ENCODE results near the gene FAF1. TPM values are rescaled to one million over a fixed set of nuclear protein-coding genes. Genes with fewer than 3 reads are reported as not detected.
"Not testable (repeated sequence)": the region's sequence is repeated elsewhere in the genome, so short reads cannot be mapped to it uniquely, and the experiment has no call there.

The FAF1 gene
- total RNA-seq, 2 experiments from 2014 or later: 84.6 to 88.2 TPM

DNA sequence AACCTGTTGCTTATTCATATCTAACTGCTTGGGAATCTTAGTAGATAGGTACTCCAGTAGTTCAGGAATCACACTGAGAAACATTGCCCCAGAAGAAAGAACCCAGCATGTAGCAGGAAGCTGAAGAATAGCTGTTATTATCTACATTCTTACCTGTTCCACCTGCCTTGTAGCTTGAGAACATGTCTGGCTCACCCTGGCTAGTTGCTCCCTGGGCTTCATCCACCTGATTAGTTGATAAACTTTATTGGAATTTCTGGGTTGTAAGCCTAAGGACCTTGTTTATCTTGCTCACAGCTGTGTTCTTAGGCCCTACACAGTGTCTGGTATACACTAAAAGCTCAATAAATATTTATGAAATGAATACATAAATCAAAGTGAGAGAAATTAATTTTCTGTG, 430.6 kb downstream of the FAF1 start:
- POLR2A ChIA-PET: no interaction called here
- Mint-ChIP-seq H3K9me3 (peaks cover under 1% of the 10 kb centered on the region), H3K27me3 (no peaks in the 10 kb centered on the region), H3K4me1 (peaks cover 9% of the 10 kb centered on the region), H3K4me3 (no peak overlapping the region), H3K36me3 (ENCODE audit: low read depth) (peaks cover 23% of the 10 kb centered on the region), H3K27ac (no peak overlapping the region)
- no peak for DNase-seq
- CTCF ChIA-PET: no interaction called here

DNA sequence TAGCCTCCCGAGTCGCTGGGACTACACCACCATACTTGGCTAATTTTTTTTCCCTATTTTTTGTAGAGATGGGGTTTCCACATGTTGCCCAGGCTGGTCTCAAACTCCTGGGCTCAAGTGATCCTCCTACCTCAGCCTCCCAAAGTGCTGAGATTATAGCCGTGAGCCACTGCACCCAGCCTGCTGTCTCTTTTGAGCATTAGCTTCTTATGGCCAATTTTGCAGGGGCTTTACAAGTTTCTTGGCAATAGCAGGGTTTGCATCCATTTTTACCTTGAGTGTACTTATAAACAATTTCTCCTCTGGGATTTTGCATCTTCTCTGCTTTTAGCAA, 432.1 kb downstream of the FAF1 start:
- H3K9me3 Mint-ChIP-seq, H3K27me3 Mint-ChIP-seq, H3K4me1 Mint-ChIP-seq, POLR2A ChIA-PET, H3K27ac Mint-ChIP-seq, CTCF ChIA-PET, H3K4me3 Mint-ChIP-seq, DNase-seq: not testable (repeated sequence)
- H3K36me3 Mint-ChIP-seq (ENCODE audit: low read depth): peaks cover 29% of the 10 kb centered on the region

GRCh38 chr1:50527249-50527986, 432.6 kb downstream of the FAF1 start:
- ChIA-PET POLR2A (no interaction called here), CTCF (no interaction called here)
- Mint-ChIP-seq H3K4me3 (no peak overlapping the region), H3K9me3 (peaks cover 6% of the 10 kb centered on the region), H3K4me1 (peaks cover 9% of the 10 kb centered on the region), H3K27ac (no peak overlapping the region), H3K36me3 (ENCODE audit: low read depth) (peaks cover 29% of the 10 kb centered on the region), H3K27me3 (no peaks in the 10 kb centered on the region)
- DNase-seq: no peak

GRCh38 chr1:50526431-50526830, 433.6 kb downstream of the FAF1 start:
- Mint-ChIP-seq H3K27ac (no peak overlapping the region), H3K4me1 (peaks cover 9% of the 10 kb centered on the region), H3K4me3 (no peak overlapping the region), H3K9me3 (peaks cover 6% of the 10 kb centered on the region), H3K36me3 (ENCODE audit: low read depth) (peaks cover 29% of the 10 kb centered on the region), H3K27me3 (no peaks in the 10 kb centered on the region)
- DNase-seq: no peak
- POLR2A ChIA-PET: no interaction called here
- CTCF ChIA-PET: no interaction called here

GRCh38 chr1:50523548-50523947, 436.5 kb downstream of the FAF1 start:
- H3K36me3 Mint-ChIP-seq (ENCODE audit: low read depth): peaks cover 28% of the 10 kb centered on the region
- H3K27me3 Mint-ChIP-seq: no peaks in the 10 kb centered on the region
- ChIA-PET CTCF (no interaction called here), POLR2A (no interaction called here)
- H3K9me3 Mint-ChIP-seq: peaks cover 6% of the 10 kb centered on the region
- no peak overlapping the region for H3K27ac Mint-ChIP-seq
- no peak for DNase-seq
- no peak overlapping the region for H3K4me3 Mint-ChIP-seq
- H3K4me1 Mint-ChIP-seq: peaks cover 9% of the 10 kb centered on the region

DNA sequence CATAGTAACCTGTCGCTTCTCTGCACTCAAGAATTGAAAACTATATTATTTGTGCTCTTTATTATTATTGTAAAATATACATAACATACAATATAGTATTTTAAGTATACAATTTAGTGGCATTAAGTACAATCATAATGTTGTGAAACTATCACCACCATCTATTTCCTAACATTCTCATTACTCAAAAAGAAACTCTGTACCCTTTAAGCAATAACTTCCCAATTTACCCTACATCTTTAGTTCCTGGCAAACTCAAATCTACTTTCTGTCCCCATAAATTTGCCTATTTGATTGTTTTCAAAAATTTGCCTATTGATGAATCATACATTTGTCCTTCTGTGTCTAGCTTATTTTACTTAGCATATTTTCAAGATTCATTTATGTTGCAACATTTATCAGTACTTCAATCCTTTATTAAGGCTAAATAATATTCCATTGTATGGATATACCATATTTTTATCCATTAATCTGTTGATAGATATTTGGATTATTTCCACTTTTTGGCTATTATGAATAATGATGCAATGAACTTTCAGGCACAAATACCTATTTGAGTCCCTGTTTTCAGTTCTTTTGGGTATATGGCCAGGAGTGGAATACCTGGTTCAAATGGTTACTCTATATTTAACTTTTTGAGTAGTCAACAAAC, 437.2 kb downstream of the FAF1 start:
- Mint-ChIP-seq H3K4me3 (no peak overlapping the region), H3K27ac (no peak overlapping the region), H3K9me3 (peaks cover 6% of the 10 kb centered on the region), H3K36me3 (ENCODE audit: low read depth) (peaks cover 28% of the 10 kb centered on the region), H3K4me1 (peaks cover 9% of the 10 kb centered on the region), H3K27me3 (no peaks in the 10 kb centered on the region)
- ChIA-PET POLR2A (no interaction called here), CTCF (no interaction called here)
- DNase-seq: no peak

GRCh38 chr1:50521703-50522102, 438.4 kb downstream of the FAF1 start:
- POLR2A ChIA-PET: no interaction called here
- H3K4me3 Mint-ChIP-seq: no peak overlapping the region
- CTCF ChIA-PET: interaction anchor here (1.7 kb wide), 1 partner anchor 10 kb away, joined by 3 read pairs; no protein-coding TSS in a partner anchor
- peaks cover 20% of the 10 kb centered on the region for H3K36me3 Mint-ChIP-seq (ENCODE audit: low read depth)
- H3K27ac Mint-ChIP-seq: no peak overlapping the region
- no peak for DNase-seq
- H3K4me1 Mint-ChIP-seq: no peaks in the 10 kb centered on the region
- no peaks in the 10 kb centered on the region for H3K27me3 Mint-ChIP-seq
- H3K9me3 Mint-ChIP-seq: peaks cover 6% of the 10 kb centered on the region

DNA sequence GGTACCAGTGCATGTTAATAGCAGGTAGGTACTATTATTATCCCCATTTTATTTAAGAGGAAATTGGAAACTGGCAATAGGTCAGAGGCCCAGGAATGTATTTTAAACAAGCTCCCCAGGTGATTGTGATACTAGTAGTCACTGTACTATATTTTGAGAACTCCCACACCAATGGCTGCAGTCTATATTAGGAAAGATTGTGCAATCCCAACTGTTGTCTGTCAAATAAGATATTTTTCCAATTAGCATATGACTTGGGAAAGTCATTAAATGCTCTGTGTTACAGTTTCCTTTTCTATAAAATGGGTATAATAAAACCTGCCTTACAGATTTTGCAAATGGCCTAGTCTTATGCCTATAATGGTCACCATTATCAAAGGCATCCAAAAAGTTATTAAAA, 442.6 kb downstream of the FAF1 start:
- Mint-ChIP-seq H3K9me3 (no peaks in the 10 kb centered on the region), H3K27ac (no peak overlapping the region), H3K4me1 (no peaks in the 10 kb centered on the region), H3K4me3 (no peak overlapping the region), H3K36me3 (ENCODE audit: low read depth) (peaks cover 8% of the 10 kb centered on the region), H3K27me3 (no peaks in the 10 kb centered on the region)
- ChIA-PET POLR2A (no interaction called here), CTCF (no interaction called here)
- DNase-seq: no peak

GRCh38 chr1:50516056-50516455, 444.0 kb downstream of the FAF1 start:
- POLR2A ChIA-PET: no interaction called here
- Mint-ChIP-seq H3K27me3 (no peaks in the 10 kb centered on the region), H3K9me3 (no peaks in the 10 kb centered on the region), H3K27ac (no peak overlapping the region), H3K4me3 (no peak overlapping the region), H3K36me3 (ENCODE audit: low read depth) (peaks cover 13% of the 10 kb centered on the region), H3K4me1 (no peaks in the 10 kb centered on the region)
- CTCF ChIA-PET: no interaction called here
- DNase-seq: no peak

- ChIA-PET POLR2A (no interaction called here), CTCF (no interaction called here)
- H3K27me3 Mint-ChIP-seq: no peaks in the 10 kb centered on the region
- peaks cover 34% of the 10 kb centered on the region for H3K36me3 Mint-ChIP-seq (ENCODE audit: low read depth)
- DNase-seq: no peak
- H3K27ac Mint-ChIP-seq: no peak overlapping the region
- no peak overlapping the region for H3K4me3 Mint-ChIP-seq
- no peaks in the 10 kb centered on the region for H3K4me1 Mint-ChIP-seq
- peaks cover 6% of the 10 kb centered on the region for H3K9me3 Mint-ChIP-seq
Measured at GRCh38 chr1:50508040-50508586, 452.0 kb downstream of the FAF1 start.

- H3K9me3 Mint-ChIP-seq: peaks cover 6% of the 10 kb centered on the region
- H3K36me3 Mint-ChIP-seq (ENCODE audit: low read depth): peaks cover 25% of the 10 kb centered on the region
- H3K27me3 Mint-ChIP-seq: no peaks in the 10 kb centered on the region
- POLR2A ChIA-PET: no interaction called here
- DNase-seq: no peak
- no peak overlapping the region for H3K27ac Mint-ChIP-seq
- CTCF ChIA-PET: interaction anchor here (0.7 kb wide), 1 partner anchor 35 kb away, joined by 3 read pairs; no protein-coding TSS in a partner anchor
- no peak overlapping the region for H3K4me3 Mint-ChIP-seq
- H3K4me1 Mint-ChIP-seq: no peaks in the 10 kb centered on the region
Measured at GRCh38 chr1:50505427-50505826, 454.6 kb downstream of the FAF1 start.

GRCh38 chr1:50503515-50503914, 456.6 kb downstream of the FAF1 start:
- DNase-seq: no peak
- ChIA-PET POLR2A (no interaction called here), CTCF (no interaction called here)
- Mint-ChIP-seq H3K36me3 (ENCODE audit: low read depth) (peaks cover 25% of the 10 kb centered on the region), H3K4me3 (no peak overlapping the region), H3K4me1 (no peaks in the 10 kb centered on the region), H3K9me3 (peaks cover 6% of the 10 kb centered on the region), H3K27me3 (no peaks in the 10 kb centered on the region), H3K27ac (no peak overlapping the region)

- DNase-seq: no peak
- Mint-ChIP-seq H3K4me3 (no peak overlapping the region), H3K9me3 (peaks cover 15% of the 10 kb centered on the region), H3K27ac (no peak overlapping the region), H3K36me3 (ENCODE audit: low read depth) (peaks cover 31% of the 10 kb centered on the region), H3K27me3 (no peaks in the 10 kb centered on the region), H3K4me1 (no peaks in the 10 kb centered on the region)
- ChIA-PET POLR2A (no interaction called here), CTCF (no interaction called here)
Measured at GRCh38 chr1:50502147-50502546, 457.9 kb downstream of the FAF1 start.

DNA sequence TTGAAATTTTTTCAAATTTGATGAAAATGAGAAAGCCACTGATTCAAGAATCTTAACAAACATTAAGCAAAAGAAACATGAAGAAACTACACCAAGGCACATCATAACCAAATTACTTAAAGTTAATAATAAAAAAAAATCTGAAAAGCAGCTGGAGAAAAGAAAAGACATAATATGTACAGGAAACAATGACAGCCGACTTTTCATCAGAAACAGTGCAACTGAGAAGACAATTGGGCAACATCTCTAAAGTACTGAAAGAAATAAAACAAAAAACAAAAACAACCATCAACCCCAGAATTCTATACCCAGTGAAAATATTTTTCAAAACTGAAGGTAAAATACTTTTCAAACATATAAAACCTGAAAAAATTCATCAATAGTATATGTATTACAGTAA, 463.1 kb downstream of the FAF1 start:
- DNase-seq: no peak
- CTCF ChIA-PET: no interaction called here
- no peak overlapping the region for H3K27ac Mint-ChIP-seq
- H3K4me3 Mint-ChIP-seq: no peak overlapping the region
- no peaks in the 10 kb centered on the region for H3K27me3 Mint-ChIP-seq
- H3K36me3 Mint-ChIP-seq (ENCODE audit: low read depth): peaks cover 22% of the 10 kb centered on the region
- H3K4me1 Mint-ChIP-seq: no peaks in the 10 kb centered on the region
- POLR2A ChIA-PET: no interaction called here
- H3K9me3 Mint-ChIP-seq: peaks cover 17% of the 10 kb centered on the region
